ENCODE results near the gene MDP1.

MDP1 gene

DNA sequence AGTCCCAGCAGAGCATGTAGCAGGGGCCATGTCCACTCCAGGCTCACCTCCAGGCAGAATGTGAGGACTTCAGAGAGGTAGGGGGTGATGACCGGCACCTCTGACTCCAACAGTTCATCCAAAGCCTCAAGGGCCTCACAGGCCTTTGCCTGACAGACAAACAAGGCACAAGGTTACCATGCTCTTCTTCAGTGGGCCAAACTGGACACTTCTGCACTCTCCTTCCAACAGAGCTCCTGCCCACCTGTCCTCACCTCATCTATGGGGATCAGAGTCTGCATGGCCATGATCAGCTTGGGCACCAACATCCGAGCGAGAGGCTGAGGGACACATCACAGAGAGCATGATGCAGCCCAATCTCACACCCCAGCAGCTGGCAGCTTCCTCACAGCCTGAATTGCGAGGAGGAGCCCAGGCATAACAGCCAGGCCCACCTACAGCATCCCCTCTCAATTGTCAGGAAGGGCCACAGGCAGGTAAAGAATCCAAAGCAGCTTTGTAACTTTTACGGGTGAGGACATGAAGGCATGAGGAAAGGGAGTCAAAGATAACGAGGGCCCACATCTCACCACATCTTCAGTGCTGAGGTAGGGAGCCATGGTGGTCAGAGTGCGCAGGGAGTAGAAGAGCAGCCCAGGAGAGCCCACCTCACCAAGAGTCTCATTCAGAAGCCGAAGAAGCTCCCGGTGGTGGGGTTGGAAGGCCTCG is 28.9 kb downstream of the MDP1 start:
- H3K9ac ChIP-seq (ENCODE audit: low read length) = no peak overlapping the region
- no peaks in the 10 kb centered on the region for H3K36me3 ChIP-seq (replicated peaks; ENCODE audit: insufficient read depth, low read length)
- no peaks in the 10 kb centered on the region for H4K20me1 ChIP-seq (ENCODE audit: insufficient read depth, low read length)
- no peaks in the 10 kb centered on the region for H3K9me3 ChIP-seq (replicated peaks; ENCODE audit: insufficient read depth, low read length)
- H3K4me1 ChIP-seq (ENCODE audit: low read length) = peaks cover 5% of the 10 kb centered on the region; the same call in 1 of the 2 replicates
- H3K27ac ChIP-seq (ENCODE audit: low read length) = no peak overlapping the region
- no peak overlapping the region for H2AFZ ChIP-seq (ENCODE audit: low read length)
- peaks cover 6% of the 10 kb centered on the region; the same call in 1 of the 2 replicates for H3K79me2 ChIP-seq (ENCODE audit: low read length)
- no peaks in the 10 kb centered on the region for H3K27me3 ChIP-seq (replicated peaks; ENCODE audit: insufficient read depth, low read length)
- DNase-seq = no peak
- no peak overlapping the region for H3K4me2 ChIP-seq (ENCODE audit: low read depth, low read length)
- no peak overlapping the region for H3K4me3 ChIP-seq (ENCODE audit: low read length)
- no peaks in the 10 kb centered on the region for H3K9me2 ChIP-seq (replicated peaks; ENCODE audit: insufficient read depth, low read length)
- peaks cover 14% of the 10 kb centered on the region for H3F3A ChIP-seq (ENCODE audit: insufficient read depth, low read length)
- TF ChIP-seq EZH2phosphoT487 (IDR thresholded peaks at IDR 0.05; ENCODE audit: low read length) (no peak), EZH2 (optimal IDR thresholded peaks at IDR 0.05; ENCODE audit: low read depth, low read length) (no peak), CTCF (IDR thresholded peaks at IDR 0.05; ENCODE audit: low read length) (no peak)

GRCh38 chr14:24185741-24186140 is 30.1 kb downstream of the MDP1 start:
- no peaks in the 10 kb centered on the region for H3K36me3 ChIP-seq (replicated peaks; ENCODE audit: insufficient read depth, low read length)
- no peaks in the 10 kb centered on the region for H3K9me2 ChIP-seq (replicated peaks; ENCODE audit: insufficient read depth, low read length)

DNA sequence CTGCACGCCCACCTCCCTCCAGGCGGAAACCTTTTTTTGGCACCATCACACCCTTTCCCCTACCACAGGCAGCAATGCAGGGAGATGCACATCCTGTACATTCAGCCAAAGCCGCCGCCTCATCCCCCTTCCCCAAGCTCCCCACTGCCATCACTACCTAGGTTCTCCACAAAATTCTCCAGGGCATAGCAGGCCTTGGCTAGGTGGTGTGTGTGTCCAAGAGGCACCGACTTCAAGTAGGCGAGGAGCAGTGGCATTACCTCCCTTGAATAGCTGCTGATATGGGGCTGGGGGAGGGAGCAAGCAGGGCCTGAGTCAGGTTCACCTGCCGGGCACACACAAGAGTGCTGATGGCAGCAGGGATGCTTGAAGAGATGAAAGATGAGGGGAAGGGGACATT is 30.8 kb downstream of the MDP1 start:
- H3K4me1 ChIP-seq (ENCODE audit: low read length) = peaks cover 5% of the 10 kb centered on the region; the same call in 1 of the 2 replicates
- H3K9me3 ChIP-seq (replicated peaks; ENCODE audit: insufficient read depth, low read length) = no peaks in the 10 kb centered on the region
- H3K9me2 ChIP-seq (replicated peaks; ENCODE audit: insufficient read depth, low read length) = no peaks in the 10 kb centered on the region
- H4K20me1 ChIP-seq (ENCODE audit: insufficient read depth, low read length) = no peaks in the 10 kb centered on the region
- TF ChIP-seq CTCF (IDR thresholded peaks at IDR 0.05; ENCODE audit: low read length) (no peak), EZH2 (optimal IDR thresholded peaks at IDR 0.05; ENCODE audit: low read depth, low read length) (no peak), EZH2phosphoT487 (IDR thresholded peaks at IDR 0.05; ENCODE audit: low read length) (no peak)
- peaks cover 14% of the 10 kb centered on the region for H3F3A ChIP-seq (ENCODE audit: insufficient read depth, low read length)
- no peak overlapping the region for H3K4me3 ChIP-seq (ENCODE audit: low read length)
- no peak overlapping the region for H3K9ac ChIP-seq (ENCODE audit: low read length)
- H2AFZ ChIP-seq (ENCODE audit: low read length) = no peak overlapping the region
- H3K4me2 ChIP-seq (ENCODE audit: low read depth, low read length) = no peak overlapping the region
- H3K27me3 ChIP-seq (replicated peaks; ENCODE audit: insufficient read depth, low read length) = no peaks in the 10 kb centered on the region
- no peak overlapping the region for H3K27ac ChIP-seq (ENCODE audit: low read length)
- H3K36me3 ChIP-seq (replicated peaks; ENCODE audit: insufficient read depth, low read length) = no peaks in the 10 kb centered on the region
- H3K79me2 ChIP-seq (ENCODE audit: low read length) = peaks cover 4% of the 10 kb centered on the region; the same call in 1 of the 2 replicates
- DNase-seq = no peak

More at GRCh38 chr14:24185741-24186140, 30.1 kb downstream of the MDP1 start:
- Histone ChIP-seq H3K79me2 (ENCODE audit: low read length) (peaks cover 4% of the 10 kb centered on the region; the same call in 1 of the 2 replicates), H2AFZ (ENCODE audit: low read length) (no peak overlapping the region), H3F3A (ENCODE audit: insufficient read depth, low read length) (peaks cover 14% of the 10 kb centered on the region), H3K9ac (ENCODE audit: low read length) (no peak overlapping the region), H3K27me3 (replicated peaks; ENCODE audit: insufficient read depth, low read length) (no peaks in the 10 kb centered on the region), H4K20me1 (ENCODE audit: insufficient read depth, low read length) (no peaks in the 10 kb centered on the region), H3K9me3 (replicated peaks; ENCODE audit: insufficient read depth, low read length) (no peaks in the 10 kb centered on the region), H3K4me2 (ENCODE audit: low read depth, low read length) (no peak overlapping the region), H3K4me1 (ENCODE audit: low read length) (peaks cover 5% of the 10 kb centered on the region; the same call in 1 of the 2 replicates), H3K4me3 (ENCODE audit: low read length) (no peak overlapping the region), H3K27ac (ENCODE audit: low read length) (no peak overlapping the region)
- TF ChIP-seq EZH2 (optimal IDR thresholded peaks at IDR 0.05; ENCODE audit: low read depth, low read length) = no peak
- TF ChIP-seq EZH2phosphoT487 (IDR thresholded peaks at IDR 0.05; ENCODE audit: low read length) = no peak
- no peak for TF ChIP-seq CTCF (IDR thresholded peaks at IDR 0.05; ENCODE audit: low read length)
- DNase-seq = no peak

Data from MM.1S (cell line).